AG08396 (cell line): ENCODE data around the gene ETFDH.
"Not testable (repeated sequence)": the region's sequence is repeated elsewhere in the genome, so short reads cannot be mapped to it uniquely, and the experiment has no call there.

Experiments used
- DNase-seq: peaks from one replicate; pipeline ENCODE4 v3.0.0; 2012; ENCODE audit warnings: low spot score, mixed read lengths

ETFDH gene

DNA sequence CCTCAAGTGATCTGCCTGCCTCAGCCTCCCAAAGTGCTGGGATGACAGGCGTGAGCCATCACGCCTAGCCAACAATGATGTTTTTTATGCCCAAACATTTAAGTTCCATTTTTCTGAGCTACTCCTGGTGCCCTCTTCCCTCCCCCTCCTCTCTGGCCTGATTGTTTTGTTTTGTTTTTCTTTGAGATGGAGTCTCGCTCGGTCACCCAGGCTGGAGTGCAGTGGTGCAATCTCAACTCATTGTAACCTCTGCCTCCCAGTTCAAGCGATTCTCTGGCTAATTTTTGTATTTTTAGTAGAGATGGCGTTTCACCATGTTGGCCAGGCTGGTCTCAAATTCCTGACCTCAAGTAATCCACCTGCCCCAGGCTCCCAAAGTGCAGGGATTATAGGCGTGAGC lies 83.7 kb downstream of the ETFDH start:
- DNase-seq, result not testable (repeated sequence)

DNA sequence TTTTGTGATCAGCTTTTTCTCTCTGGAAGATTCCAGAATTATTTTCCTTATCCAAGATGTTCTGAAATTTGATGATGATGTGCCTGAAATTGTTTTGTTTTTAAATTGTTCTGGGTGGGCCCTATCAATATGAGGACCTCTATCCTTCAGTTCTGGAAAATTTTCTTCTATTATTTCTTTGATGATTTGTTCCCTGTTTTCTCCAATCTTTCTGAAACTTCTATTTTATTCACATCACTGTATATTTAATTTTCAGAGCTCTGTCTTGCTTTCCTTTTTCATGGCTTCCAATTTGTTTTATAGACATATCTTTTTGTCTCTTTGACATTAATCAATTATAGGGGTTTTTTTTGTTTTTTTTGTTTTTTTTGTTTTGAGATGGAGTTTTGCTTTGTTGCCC lies 84.5 kb downstream of the ETFDH start:
- no peak for DNase-seq

DNA sequence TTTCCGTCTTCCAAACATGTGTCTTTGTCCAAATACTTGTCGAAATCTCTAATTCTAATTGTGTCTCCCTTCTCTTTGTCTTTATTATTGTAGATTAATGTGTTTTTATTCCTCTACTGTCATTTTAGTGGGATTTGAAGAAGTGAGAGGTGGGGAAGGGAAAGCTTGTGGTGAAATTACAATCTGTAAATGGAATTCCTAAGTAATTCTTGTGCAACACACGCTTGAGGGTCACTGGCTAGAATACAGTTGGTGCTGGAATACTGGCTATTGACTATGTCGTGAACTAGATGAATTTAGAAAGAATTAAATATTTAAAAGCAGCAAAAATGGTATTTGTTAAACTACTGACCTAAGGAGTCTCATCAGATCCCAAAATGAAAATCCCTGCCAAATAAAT lies 86.0 kb downstream of the ETFDH start:
- DNase-seq, result no peak

DNA sequence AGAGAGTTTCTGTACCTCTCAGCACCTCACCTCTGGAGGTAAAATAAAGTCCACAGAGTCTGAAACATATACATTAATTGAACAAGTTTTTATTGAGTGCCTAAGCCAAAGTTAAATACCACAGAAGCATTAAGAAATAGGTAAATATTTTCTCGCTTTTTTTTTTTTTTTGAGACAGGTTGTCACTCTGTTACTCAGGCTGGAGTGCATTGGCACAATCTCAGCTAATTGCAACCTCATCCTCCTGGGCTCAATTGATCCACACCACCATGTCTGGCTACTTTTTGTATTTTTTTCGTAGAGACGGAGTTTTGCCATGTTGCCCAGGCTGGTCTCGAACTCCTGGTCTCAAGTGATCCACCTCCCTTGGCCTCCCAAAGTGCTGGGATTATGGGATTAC lies 86.6 kb downstream of the ETFDH start:
- no peak for DNase-seq
